Dermis microvascular lymphatic vessel endothelial cell (primary cell): Measurements from ENCODE around the gene TMEM14C. TPM values are rescaled to one million over a fixed set of nuclear protein-coding genes. Genes with fewer than 3 reads are reported as not detected.
A peak's percentile ranks its signal among the peaks of the same experiment; 100 is the strongest.

ENCODE experiments used
- DNase-seq, 2 donors: peaks; one replicate each; pipeline versions ENCODE4 v3.0.0 to v3.0.0-alpha.2; 2010; ENCODE audit warnings: low read depth in 2 of 2
- total RNA-seq: library from RNA; depleted of rRNA; stranded (reverse); fragments of >200 nt; gene quantifications from 2 replicates; pipeline ENCODE4 v1.2.1, GENCODE V29; 2014

The TMEM14C gene
- total RNA-seq, result 76.4 and 93.6 TPM in 2 replicates

- DNase-seq, result peak; percentile 98
Measured at GRCh38 chr6:10722820-10723566, at the start of gene TMEM14C. Gene TMEM14C (plus strand): TSS chr6:10723070. CDS start chr6:10724614, 1,544 bp downstream.

DNA sequence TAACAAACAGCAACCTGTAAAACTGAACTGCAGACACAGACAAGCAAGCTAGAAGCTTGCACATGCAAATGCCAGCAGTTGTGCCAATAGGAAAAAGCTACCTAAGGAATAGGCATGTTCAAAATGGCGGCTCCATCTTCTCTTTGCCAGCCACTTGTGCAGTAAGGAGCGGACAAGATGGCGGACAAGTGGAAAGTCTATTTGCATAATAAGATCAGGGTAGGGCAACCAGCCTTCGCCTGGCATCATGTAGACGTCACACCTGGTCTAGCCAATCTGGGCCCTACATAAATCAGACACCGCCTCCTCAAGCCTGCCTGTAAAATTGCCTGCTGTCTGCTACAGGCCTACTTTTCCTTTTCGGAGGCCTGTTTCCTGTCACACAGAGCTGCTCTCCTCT, 46.5 kb upstream of the TMEM14C start:
- no peak for DNase-seq

- DNase-seq, result no peak
Measured at GRCh38 chr6:10678456-10678855, 44.4 kb upstream of the TMEM14C start.

GRCh38 chr6:10681795-10682194, 41.1 kb upstream of the TMEM14C start:
- DNase-seq, result no peak

- no peak for DNase-seq
Measured at GRCh38 chr6:10682355-10682988, 40.4 kb upstream of the TMEM14C start.

DNA sequence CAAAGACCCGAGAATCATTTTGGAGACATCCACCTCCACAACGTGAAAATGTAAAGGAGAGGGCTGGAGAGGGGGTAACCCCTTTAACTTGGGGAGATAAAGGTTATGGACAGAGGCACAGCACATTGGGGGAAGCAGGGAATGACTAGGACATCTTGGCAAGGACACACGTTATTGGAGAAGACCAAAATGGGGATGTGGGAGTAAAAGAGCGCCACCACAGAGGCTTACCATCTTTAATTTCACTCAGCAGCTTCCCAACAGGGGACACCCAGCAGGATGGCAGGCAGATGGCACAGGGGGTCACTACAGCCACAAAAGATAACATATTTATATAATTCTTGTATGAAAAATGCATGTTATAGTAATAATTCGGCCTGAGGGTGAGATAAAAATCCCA, 38.3 kb upstream of the TMEM14C start:
- DNase-seq, result no peak

DNA sequence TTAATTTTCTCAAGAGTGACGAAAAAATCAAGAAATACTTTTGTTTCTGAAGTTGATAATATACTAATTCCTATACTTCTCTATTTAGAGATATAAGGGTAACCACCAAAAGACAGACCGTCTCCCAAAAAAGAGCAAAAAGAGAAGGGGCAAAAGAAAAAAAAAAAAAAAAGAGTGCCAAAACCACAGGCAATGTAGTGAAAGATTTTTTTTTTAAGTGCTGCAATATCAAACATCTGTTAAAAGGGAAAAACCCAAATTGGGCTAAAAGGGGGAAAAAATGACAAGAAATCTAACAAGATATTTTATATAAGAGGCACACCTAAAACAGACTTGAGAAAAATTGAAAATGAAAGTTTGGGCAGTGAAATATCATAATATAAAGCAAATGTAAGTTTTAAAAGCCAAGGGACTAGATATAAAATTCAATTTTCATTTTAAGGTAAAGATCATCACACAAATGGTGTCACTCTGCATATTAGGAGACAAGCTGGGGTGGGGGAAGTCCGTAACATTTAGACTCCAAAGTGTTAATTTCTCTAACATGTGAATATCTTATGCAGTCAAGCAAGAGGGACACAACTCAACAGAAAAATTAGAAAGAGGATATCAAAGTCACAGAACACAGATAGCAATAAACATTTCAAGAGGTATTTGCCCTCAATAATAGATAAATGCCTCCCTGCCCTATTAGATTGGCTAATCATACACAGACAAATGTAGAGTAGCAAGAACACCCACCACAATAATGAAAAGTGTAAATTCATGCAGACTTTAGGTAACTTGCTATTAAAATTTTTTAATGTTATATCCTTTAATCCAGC, 37.6 kb upstream of the TMEM14C start:
- no peak for DNase-seq

GRCh38 chr6:10686901-10687300, 36.0 kb upstream of the TMEM14C start:
- DNase-seq, result no peak

GRCh38 chr6:10687582-10687981, 35.3 kb upstream of the TMEM14C start:
- DNase-seq, result no peak

GRCh38 chr6:10690651-10691445, 32.0 kb upstream of the TMEM14C start:
- DNase-seq, result no peak

DNA sequence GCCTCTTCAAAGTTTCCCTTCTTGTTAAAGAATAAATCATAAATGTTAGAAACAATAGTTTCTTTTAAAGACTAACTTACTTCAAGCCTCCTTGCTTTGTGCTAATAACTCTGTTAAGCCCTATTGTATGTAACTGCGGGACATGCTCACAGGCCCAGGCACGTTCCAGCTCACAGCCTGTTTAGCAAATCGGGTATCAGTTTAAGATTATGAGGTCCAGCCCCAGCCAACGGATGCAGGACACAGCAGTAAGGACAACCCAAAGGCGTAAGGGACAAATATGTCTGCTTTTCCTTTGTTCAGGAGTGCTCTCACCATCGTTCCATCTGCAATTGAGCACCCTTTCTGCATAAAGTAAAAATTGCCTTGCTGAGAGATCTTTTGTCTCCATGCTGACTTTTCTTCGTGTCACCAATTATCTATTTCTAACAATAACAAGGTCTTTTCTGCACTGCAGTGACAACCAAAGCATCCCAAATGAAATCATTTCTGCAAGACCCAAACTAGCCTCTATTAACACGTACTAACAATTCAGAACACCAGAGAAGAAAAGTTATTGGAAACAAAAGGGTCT, 29.8 kb upstream of the TMEM14C start:
- no peak for DNase-seq

GRCh38 chr6:10694302-10695085, 28.4 kb upstream of the TMEM14C start, which contains the start of the genes C6orf52 and PAK1IP1:
Gene C6orf52 (minus strand): TSS chr6:10694616. CDS start chr6:10687550, 7,066 bp downstream.
Gene PAK1IP1 (plus strand): TSS chr6:10694972. CDS start chr6:10694986, 14 bp downstream.
- peak; percentile 92 to 95 for DNase-seq

- DNase-seq, result no peak
Measured at GRCh38 chr6:10695086-10695657, 27.7 kb upstream of the TMEM14C start.

DNA sequence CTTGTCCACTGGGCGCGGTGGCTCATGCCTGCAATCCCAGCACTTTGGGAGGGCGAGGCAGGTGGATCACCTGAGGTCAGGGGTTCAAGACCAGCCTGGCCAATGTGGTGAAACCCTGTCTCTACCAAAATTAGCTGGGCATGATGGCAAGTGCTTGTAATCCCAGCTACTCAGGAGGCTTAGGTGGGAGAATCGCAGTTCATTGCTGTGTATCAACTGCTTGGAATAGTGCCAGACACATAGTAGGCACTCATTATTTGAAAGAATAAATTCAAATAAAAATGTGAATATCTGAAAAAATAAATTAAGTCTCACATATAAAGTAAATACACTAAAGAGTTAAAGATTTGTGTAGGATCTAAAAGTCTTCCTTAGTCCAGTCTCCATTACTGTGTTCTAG, 26.2 kb upstream of the TMEM14C start:
- no peak for DNase-seq

DNA sequence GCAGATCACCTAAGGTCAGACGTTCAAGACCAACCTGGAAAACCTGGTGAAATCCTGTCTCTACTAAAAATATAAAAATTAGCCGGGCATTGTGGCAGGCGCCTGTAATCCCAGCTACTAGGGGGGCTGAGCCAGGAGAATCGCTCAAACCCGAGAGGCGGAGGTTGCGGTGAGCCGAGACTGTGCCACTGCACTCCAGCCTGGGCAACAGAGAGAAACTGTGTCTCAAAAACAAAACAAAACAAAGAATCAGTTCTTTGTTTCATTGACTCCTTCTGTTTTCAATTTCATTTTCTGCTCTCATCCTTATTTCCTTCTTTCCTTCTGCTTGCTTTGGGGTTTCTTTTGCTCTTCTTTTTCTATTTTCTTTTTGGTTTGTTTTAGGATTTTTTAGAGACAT, 8.9 kb upstream of the TMEM14C start:
- DNase-seq, result no peak

DNA sequence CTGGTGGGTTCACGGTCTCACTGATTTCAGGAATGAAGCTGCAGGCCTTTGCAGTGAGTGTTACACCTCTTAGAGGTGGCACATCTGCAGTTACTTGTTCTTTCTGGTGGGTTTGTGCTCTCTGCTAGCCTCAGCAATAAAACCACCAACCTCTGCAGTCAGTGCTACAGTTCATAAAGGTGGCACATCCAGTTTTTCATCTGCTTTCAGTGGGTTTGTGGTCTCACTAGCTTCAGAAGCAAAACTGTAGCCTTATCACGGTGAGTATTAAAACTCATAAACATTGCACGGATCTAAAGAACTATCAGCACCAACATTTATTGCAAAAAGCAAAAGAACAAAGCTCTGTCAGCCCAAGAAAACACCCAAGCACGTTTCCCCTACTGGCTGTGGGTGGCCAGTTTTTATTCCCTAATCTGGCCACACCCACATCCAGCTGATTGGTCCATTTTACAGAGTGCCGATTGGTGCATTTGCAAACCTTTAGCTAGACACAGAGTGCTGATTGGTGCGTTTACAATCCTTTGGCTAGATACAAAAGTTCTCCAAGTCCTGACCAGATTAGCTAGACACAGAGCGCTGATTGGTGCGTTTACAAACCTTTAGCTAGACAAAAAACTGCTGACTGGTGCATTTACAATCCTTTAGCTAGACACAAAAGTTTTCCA, 3.4 kb upstream of the TMEM14C start:
- peak in 1 of 2 donors; percentile 25 for DNase-seq

DNA sequence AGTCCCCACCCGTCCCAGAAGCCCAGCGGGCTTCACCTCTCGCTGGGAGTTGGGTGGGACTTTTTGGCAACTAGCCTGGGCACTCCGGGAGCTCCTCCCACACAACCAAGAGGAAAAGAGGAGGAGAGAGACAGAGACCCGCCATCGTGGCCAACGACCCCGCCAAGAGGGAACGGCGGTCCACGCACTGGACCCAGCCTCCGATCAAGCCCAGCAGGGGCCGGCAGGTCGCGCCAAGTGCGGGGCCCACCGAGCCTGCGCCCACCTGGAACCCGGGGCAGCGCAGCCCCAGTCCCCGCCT, 3.0 kb upstream of the TMEM14C start:
- peak in 1 of 2 donors; percentile 12 for DNase-seq

DNA sequence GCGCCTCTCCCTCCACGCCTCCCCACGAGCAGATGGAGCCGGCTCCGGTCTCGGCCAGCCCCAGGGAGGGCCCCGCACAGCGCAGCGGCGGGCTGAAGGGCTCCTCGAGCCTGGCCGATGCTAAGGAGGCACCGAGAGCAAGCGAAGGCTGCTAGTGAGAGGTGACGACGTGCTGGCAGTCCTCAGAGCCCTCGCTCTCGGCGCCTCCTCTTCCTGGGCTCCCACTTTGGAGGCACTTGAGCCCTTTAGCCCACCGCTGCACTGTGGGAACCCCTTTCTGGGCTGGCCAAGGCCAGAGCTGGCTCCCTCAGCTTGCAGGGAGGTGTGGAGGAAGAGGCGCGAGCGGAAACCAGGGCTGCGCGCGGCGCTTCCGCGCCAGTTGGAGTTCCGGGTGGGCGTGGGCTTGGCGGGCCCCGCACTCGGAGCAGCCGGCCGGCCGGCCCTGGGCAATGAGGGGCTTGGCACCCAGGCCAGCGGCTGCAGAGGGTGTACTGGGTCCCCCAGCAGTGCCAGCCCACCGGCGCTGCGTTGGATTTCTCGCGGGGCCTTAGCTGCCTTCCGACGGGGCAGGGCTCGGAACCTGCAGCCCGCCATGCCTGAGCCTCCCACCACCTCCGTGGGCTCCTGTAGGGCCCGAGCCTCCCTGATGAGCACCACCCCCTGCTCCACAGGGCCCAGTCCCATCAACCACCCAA, 2.5 kb upstream of the TMEM14C start:
- DNase-seq, result peak; percentile 39 to 54
